GM21786 (cell line): ENCODE measurements around the gene PELI3.
A peak's percentile ranks its signal among the peaks of the same experiment; 100 is the strongest.

Experiments used
- ATAC-seq: cut with Tn5 transposase; IDR thresholded peaks from one replicate; pipeline ENCODE4 v1.9.1; 2021; ENCODE audit not compliant: unreplicated experiment

The PELI3 gene

GRCh38 chr11:66497206-66497605, 30.5 kb downstream of the PELI3 start:
- ATAC-seq = no peak

DNA sequence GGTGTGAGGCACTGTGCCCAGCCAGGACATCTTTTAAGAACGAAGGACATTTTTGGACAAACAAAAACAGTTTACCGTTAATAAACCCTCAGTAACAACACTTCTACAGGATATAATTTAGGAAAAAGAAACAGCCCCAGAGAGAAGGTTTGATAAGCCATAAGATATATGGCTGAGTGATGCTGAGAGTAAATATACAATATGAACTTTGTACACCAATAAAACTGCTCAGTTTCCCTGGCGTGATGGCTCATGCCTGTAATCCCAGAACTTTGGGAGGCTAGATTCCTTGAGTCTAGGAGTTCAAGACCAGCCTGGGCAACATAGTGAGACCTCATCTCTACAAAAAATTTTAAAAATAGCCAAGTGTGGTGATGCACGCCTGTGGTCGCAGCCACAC, 31.8 kb downstream of the PELI3 start:
- no peak for ATAC-seq

- no peak for ATAC-seq
Measured at GRCh38 chr11:66505276-66505816, 38.6 kb downstream of the PELI3 start.

DNA sequence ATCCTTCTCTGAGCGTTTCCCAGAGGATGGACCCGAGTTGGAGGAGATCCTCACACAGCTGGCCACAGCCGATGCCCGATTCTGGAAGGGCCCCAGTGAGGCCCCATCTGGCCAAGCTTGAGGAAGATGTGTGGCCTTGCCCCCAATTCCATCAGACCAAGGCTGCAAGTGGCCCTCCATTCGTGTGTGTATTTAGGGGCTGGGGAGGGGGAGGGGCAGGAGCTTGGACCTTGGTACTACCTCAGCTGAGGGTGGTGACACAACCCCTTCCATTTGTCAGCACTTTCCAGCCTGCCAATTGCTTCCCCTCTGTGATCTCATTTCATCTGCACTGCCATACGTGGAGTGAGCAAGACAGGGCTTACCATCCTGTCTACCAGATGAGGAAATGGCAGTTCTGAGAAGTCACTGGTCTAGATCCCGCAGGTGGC, 42.4 kb downstream of the PELI3 start:
- ATAC-seq = no peak

GRCh38 chr11:66510271-66510989, 43.7 kb downstream of the PELI3 start, which contains the start of gene BBS1:
Gene BBS1 (plus strand): TSS chr11:66510635. CDS start chr11:66510660, 25 bp downstream.
- peak; percentile 74 for ATAC-seq

DNA sequence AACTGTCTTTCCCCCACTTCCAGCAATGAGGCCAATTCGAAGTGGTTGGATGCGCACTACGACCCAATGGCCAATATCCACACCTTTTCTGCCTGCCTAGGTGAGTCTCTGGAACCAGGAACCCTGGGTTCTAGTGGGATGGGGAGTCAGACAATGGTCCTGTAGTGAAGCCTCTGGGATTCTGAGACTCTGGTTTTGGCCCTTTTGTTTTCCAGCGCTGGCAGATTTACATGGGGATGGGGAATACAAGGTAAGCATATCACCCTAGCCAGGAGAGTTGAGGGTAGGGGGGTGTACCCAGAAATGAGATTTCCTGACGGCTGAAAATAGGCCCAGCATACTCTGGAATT, 44.3 kb downstream of the PELI3 start:
- ATAC-seq = no peak

DNA sequence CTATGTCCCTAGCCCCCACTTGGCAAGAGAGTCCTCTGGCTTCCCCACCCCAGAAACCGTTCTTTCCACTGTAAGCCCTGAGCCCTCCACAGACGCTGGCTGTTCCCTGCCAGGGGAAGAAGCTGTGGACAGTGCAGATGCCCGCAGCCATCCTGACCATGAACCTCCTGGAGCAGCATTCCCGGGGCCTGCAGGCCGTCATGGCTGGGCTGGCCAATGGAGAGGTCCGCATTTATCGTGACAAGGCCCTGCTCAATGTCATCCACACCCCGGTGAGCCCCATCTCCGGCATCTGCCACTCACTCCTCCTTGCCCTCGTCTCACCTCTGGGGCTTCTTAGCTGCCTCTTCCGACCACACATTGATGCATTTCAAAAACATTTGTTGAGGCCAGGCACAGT, 56.9 kb downstream of the PELI3 start:
- no peak for ATAC-seq

- no peak for ATAC-seq
Measured at GRCh38 chr11:66524304-66525040, 57.8 kb downstream of the PELI3 start.
